ENCODE data around the gene EPHA2. TPM values are rescaled to one million over a fixed set of nuclear protein-coding genes. Genes with fewer than 3 reads are reported as not detected.

EPHA2 gene
- total and polyA plus RNA-seq, 2 experiments from 2014 or later = 7.5 to 51.2 TPM

GRCh38 chr1:16101623-16102022 lies 54.2 kb downstream of the EPHA2 start:
- no peaks in the 10 kb centered on the region; the same call in 1 of the 3 replicates for H3K36me3 Mint-ChIP-seq (ENCODE audit: low read depth)
- no peak for ATAC-seq
- H3K4me3 ChIP-seq = no peak overlapping the region

More at GRCh38 chr1:16101623-16102022, 54.2 kb downstream of the EPHA2 start:
- H3K79me2 ChIP-seq (replicated peaks; ENCODE audit: insufficient read depth) = no peaks in the 10 kb centered on the region
- H2AFZ ChIP-seq = no peak overlapping the region
- no peak overlapping the region for H3K4me2 ChIP-seq
- H3F3A ChIP-seq (replicated peaks; ENCODE audit: low read depth) = no peaks in the 10 kb centered on the region
- no peak overlapping the region for H3K27ac Mint-ChIP-seq
- peaks cover 5% of the 10 kb centered on the region; the same call in 1 of the 2 replicates for H3K36me3 ChIP-seq (ENCODE audit: insufficient read depth)
- no peaks in the 10 kb centered on the region for H4K20me1 ChIP-seq (replicated peaks; ENCODE audit: insufficient read depth)
- peaks cover 8% of the 10 kb centered on the region for H3K27me3 Mint-ChIP-seq (ENCODE audit: insufficient read depth, low read depth, poor library complexity)
- no peak overlapping the region for H3K27ac ChIP-seq (ENCODE audit: low read depth)
- no peak for TF ChIP-seq POLR2AphosphoS5 (IDR thresholded peaks at IDR 0.05; ENCODE audit: low read depth)
- no peak for TF ChIP-seq EZH2phosphoT487 (IDR thresholded peaks at IDR 0.05; ENCODE audit: unreplicated experiment)
- TF ChIP-seq ZNF462 (CRISPR knock-in tag; IDR thresholded peaks at IDR 0.05) = no peak
- no peak for TF ChIP-seq CTCF (conservative IDR thresholded peaks at IDR 0.05; ENCODE audit: low read depth in 2 of 2)
- no peak for TF ChIP-seq JUNB (IDR thresholded peaks at IDR 0.05; ENCODE audit: unreplicated experiment)
- no peak for TF ChIP-seq STAT1 (IDR thresholded peaks at IDR 0.05; ENCODE audit: unreplicated experiment)
- TF ChIP-seq REST (IDR thresholded peaks at IDR 0.05; ENCODE audit: unreplicated experiment) = no peak
- H3K27me3 ChIP-seq (ENCODE audit: insufficient read depth) = no peaks in the 10 kb centered on the region
- no peaks in the 10 kb centered on the region for H3K9me2 ChIP-seq (ENCODE audit: insufficient read depth)
- peaks cover 6% of the 10 kb centered on the region for H3K4me1 ChIP-seq (ENCODE audit: insufficient read depth)
- no peak overlapping the region for H3K4me3 Mint-ChIP-seq
- H3K4me1 Mint-ChIP-seq = peaks cover 3% of the 10 kb centered on the region; the same call in 2 of the 3 replicates
- no peak for DNase-seq (ENCODE audit: low spot score)
- H3K9me3 Mint-ChIP-seq = peaks cover 24% of the 10 kb centered on the region

Measured in GM23338 (cell line).